Caco-2 (cell line): ENCODE results near the gene SMIM31. TPM values are rescaled to one million over a fixed set of nuclear protein-coding genes. Genes with fewer than 3 reads are reported as not detected.

Experiments used
- BruUV-seq: library from RNA; stranded (reverse); fragments of 400-500 nt; replicated peaks from 2 replicates; lab custom pipeline; 2021; lab: Mats Ljungman, UMichigan
- CTCF ChIA-PET: fragments of 300-600 bp; sonication (Branson Sonifier 250); formaldehyde crosslinking; loops from one replicate; lab custom pipeline; 2022; ENCODE audit warnings: antibody characterized with exemption; lab: Charles Lee
- POLR2A ChIA-PET: fragments of 300-600 bp; sonication (Branson Sonifier 250); formaldehyde crosslinking; loops from one replicate; lab custom pipeline; 2022; ENCODE audit warnings: antibody characterized with exemption; lab: Charles Lee
- DNase-seq, 2 experiments: peaks; one replicate each; pipeline versions ENCODE4 v3.0.0 to v3.0.0-alpha.2; 2020 to 2022
- H3K27me3 ChIP-seq: replicated peaks from 2 replicates; pipeline ENCODE4 v1.6.0; 2011; ENCODE audit warnings: low read length; ENCODE audit not compliant: control insufficient read depth, insufficient read depth
- H3K36me3 ChIP-seq: 2 replicates; pipeline ENCODE4 v1.5.1; 2011; ENCODE audit warnings: low read length; ENCODE audit not compliant: control insufficient read depth, insufficient read depth
- H3K4me1 ChIP-seq: fragments of 250-450 bp; sonication (Bioruptor Pico); 2 replicates; pipeline ENCODE4 v1.5.1; 2020; ENCODE audit warnings: mild to moderate bottlenecking
- H3K4me3 ChIP-seq: 2 replicates; pipeline ENCODE4 v1.5.1; 2011; ENCODE audit warnings: low read depth, mild to moderate bottlenecking, control low read depth, low read length
- H3K9me3 ChIP-seq: fragments of 250-450 bp; sonication (Bioruptor Pico); 2 replicates; pipeline ENCODE4 v1.5.1; 2020; ENCODE audit warnings: mild to moderate bottlenecking, moderate library complexity
- H3K27ac Mint-ChIP-seq: one replicate; pipeline ENCODE4 v1.8.0; 2022; ENCODE audit warnings: mixed read lengths; ENCODE audit not compliant: unreplicated experiment
- H3K27me3 Mint-ChIP-seq: one replicate; pipeline ENCODE4 v1.8.0; 2022; ENCODE audit warnings: mixed read lengths; ENCODE audit not compliant: insufficient read depth, unreplicated experiment
- H3K36me3 Mint-ChIP-seq: one replicate; pipeline ENCODE4 v1.8.0; 2022; ENCODE audit warnings: mild to moderate bottlenecking, mixed read lengths; ENCODE audit not compliant: insufficient read depth, unreplicated experiment
- H3K4me1 Mint-ChIP-seq: one replicate; pipeline ENCODE4 v1.8.0; 2022; ENCODE audit warnings: low read depth, mixed read lengths; ENCODE audit not compliant: unreplicated experiment
- H3K4me3 Mint-ChIP-seq: one replicate; pipeline ENCODE4 v1.8.0; 2022; ENCODE audit warnings: mild to moderate bottlenecking, moderate library complexity, mixed read lengths; ENCODE audit not compliant: unreplicated experiment
- H3K9me3 Mint-ChIP-seq: one replicate; pipeline ENCODE4 v1.8.0; 2022; ENCODE audit warnings: mixed read lengths; ENCODE audit not compliant: unreplicated experiment
- CTCF ChIP-seq, 2 experiments: fragments of 200-600 bp in 1 of 2; IDR thresholded peaks; 1 replicate in 1 of 2; 2 replicates in 1 of 2; pipeline versions ENCODE4 v1.5.1 to v1.8.0; 2011 to 2022; ENCODE audit warnings: antibody characterized with exemption in 1 of 2, control low read depth in 1 of 2, inconsistent platforms in 1 of 2, low read depth in 1 of 2, low read length in 1 of 2, mild to moderate bottlenecking in 1 of 2, moderate library complexity in 1 of 2; ENCODE audit not compliant: insufficient read depth in 1 of 2, severe bottlenecking in 1 of 2, unreplicated experiment in 1 of 2
- intact Hi-C: fragments of 100-400 bp; cut with micrococcal nuclease; formaldehyde crosslinking; loops from one replicate; pipeline ENCODE4 v1.10.0; 2022; ENCODE audit not compliant: unreplicated experiment
- total RNA-seq: library from RNA; stranded (reverse); gene quantifications from 2 replicates; pipeline ENCODE4 v1.2.3, GENCODE V29; 2022

SMIM31 gene
- total RNA-seq, 1 experiment from 2014 or later = not detected

- H3K9me3 ChIP-seq = no peaks in the 10 kb centered on the region
- H3K36me3 Mint-ChIP-seq = no peaks in the 10 kb centered on the region
- no TSS peak for BruUV-seq
- no peak overlapping the region for H3K4me3 Mint-ChIP-seq
- no peaks in the 10 kb centered on the region for H3K4me1 ChIP-seq
- no peak overlapping the region for H3K27ac Mint-ChIP-seq
- intact Hi-C loops = loop anchor here (5.0 kb wide), 1 partner anchor 278 kb away; no protein-coding TSS in a partner anchor
- H3K4me3 ChIP-seq = no peak overlapping the region
- H3K9me3 Mint-ChIP-seq = no peaks in the 10 kb centered on the region
- CTCF ChIA-PET = no interaction called here
- no peak for DNase-seq
- POLR2A ChIA-PET = no interaction called here
- H3K4me1 Mint-ChIP-seq = no peaks in the 10 kb centered on the region
- H3K27me3 ChIP-seq = no peaks in the 10 kb centered on the region
- TF ChIP-seq CTCF (IDR thresholded peaks at IDR 0.05; ENCODE audit: insufficient read depth in 1 of 2, low read depth in 1 of 2, low read length in 1 of 2, severe bottlenecking in 1 of 2, unreplicated experiment in 1 of 2) = no peak
- H3K27me3 Mint-ChIP-seq = peaks cover 7% of the 10 kb centered on the region
- no peaks in the 10 kb centered on the region for H3K36me3 ChIP-seq
Measured at GRCh38 chr4:164718827-164719226, 35.1 kb upstream of the SMIM31 start.

GRCh38 chr4:164725066-164725465 lies 28.9 kb upstream of the SMIM31 start:
- DNase-seq = no peak
- no TSS peak for BruUV-seq
- no peaks in the 10 kb centered on the region for H3K9me3 Mint-ChIP-seq
- Histone ChIP-seq H3K4me1 (no peaks in the 10 kb centered on the region), H3K9me3 (no peaks in the 10 kb centered on the region), H3K36me3 (no peaks in the 10 kb centered on the region), H3K4me3 (no peak overlapping the region), H3K27me3 (no peaks in the 10 kb centered on the region)
- TF ChIP-seq CTCF (IDR thresholded peaks at IDR 0.05; ENCODE audit: insufficient read depth in 1 of 2, low read depth in 1 of 2, low read length in 1 of 2, severe bottlenecking in 1 of 2, unreplicated experiment in 1 of 2) = no peak
- peaks cover 7% of the 10 kb centered on the region for H3K27me3 Mint-ChIP-seq
- intact Hi-C loops = no loop called here
- H3K36me3 Mint-ChIP-seq = no peaks in the 10 kb centered on the region
- H3K4me1 Mint-ChIP-seq = no peaks in the 10 kb centered on the region
- H3K27ac Mint-ChIP-seq = no peak overlapping the region
- CTCF ChIA-PET = no interaction called here
- no peak overlapping the region for H3K4me3 Mint-ChIP-seq
- POLR2A ChIA-PET = no interaction called here

GRCh38 chr4:164730705-164731393 lies 23.1 kb upstream of the SMIM31 start:
- H3K9me3 ChIP-seq = no peaks in the 10 kb centered on the region
- no peak for TF ChIP-seq CTCF (IDR thresholded peaks at IDR 0.05; ENCODE audit: insufficient read depth in 1 of 2, low read depth in 1 of 2, low read length in 1 of 2, severe bottlenecking in 1 of 2, unreplicated experiment in 1 of 2)
- no peaks in the 10 kb centered on the region for H3K4me1 Mint-ChIP-seq
- H3K27me3 ChIP-seq = no peaks in the 10 kb centered on the region
- no peaks in the 10 kb centered on the region for H3K4me1 ChIP-seq
- H3K27ac Mint-ChIP-seq = no peak overlapping the region
- H3K4me3 ChIP-seq = no peak overlapping the region
- POLR2A ChIA-PET = no interaction called here
- H3K36me3 ChIP-seq = no peaks in the 10 kb centered on the region
- H3K9me3 Mint-ChIP-seq = no peaks in the 10 kb centered on the region
- intact Hi-C loops = loop anchor here (1.0 kb wide), 1 partner anchor 14 kb away; no protein-coding TSS in a partner anchor
- DNase-seq = no peak
- no peak overlapping the region for H3K4me3 Mint-ChIP-seq
- no TSS peak for BruUV-seq
- peaks cover 3% of the 10 kb centered on the region for H3K27me3 Mint-ChIP-seq
- no peaks in the 10 kb centered on the region for H3K36me3 Mint-ChIP-seq
- CTCF ChIA-PET = interaction anchor here (0.9 kb wide), 1 partner anchor 25 kb away, joined by 3 read pairs; no protein-coding TSS in a partner anchor
